Stimulated activated naive B cell treated with anti-CD40 and anti-IgM and Interleukin-4, amounts not matched to agents 10 μg/mL and 1 μg/mL and 100 μg/mL, for 72 hours (primary cell): ENCODE data around the gene TPI1.
A peak's percentile ranks its signal among the peaks of the same experiment; 100 is the strongest.

Source experiments
- ATAC-seq, 2 donors: fragments of 150-1000 bp; cut with Tn5 transposase; replicated peaks; 2 replicates each; pipeline ENCODE4 v1.10.0; 2021; ENCODE audit warnings: moderate library complexity in 1 of 2
- DNase-seq: peaks from one replicate; pipeline ENCODE4 v3.0.0; 2021
- H3K27ac Mint-ChIP-seq: one replicate; pipeline ENCODE4 v1.8.0; 2022; ENCODE audit warnings: mild to moderate bottlenecking, mixed read lengths
- H3K27me3 Mint-ChIP-seq, 2 donors: one replicate each; pipeline ENCODE4 v1.8.0; 2022; ENCODE audit warnings: mixed read lengths in 2 of 2
- H3K36me3 Mint-ChIP-seq, 2 donors: one replicate each; pipeline ENCODE4 v1.8.0; 2022; ENCODE audit warnings: mixed read lengths in 2 of 2, mild to moderate bottlenecking in 1 of 2
- H3K4me1 Mint-ChIP-seq, 2 donors: one replicate each; pipeline ENCODE4 v1.8.0; 2022; ENCODE audit warnings: mixed read lengths in 2 of 2, mild to moderate bottlenecking in 1 of 2
- H3K4me3 Mint-ChIP-seq, 2 donors: one replicate each; pipeline ENCODE4 v1.8.0; 2022; ENCODE audit warnings: mild to moderate bottlenecking in 2 of 2, mixed read lengths in 2 of 2, moderate library complexity in 1 of 2
- H3K9me3 Mint-ChIP-seq, 2 donors: one replicate each; pipeline ENCODE4 v1.8.0; 2022; ENCODE audit warnings: mixed read lengths in 2 of 2, mild to moderate bottlenecking in 1 of 2

TPI1 gene

DNA sequence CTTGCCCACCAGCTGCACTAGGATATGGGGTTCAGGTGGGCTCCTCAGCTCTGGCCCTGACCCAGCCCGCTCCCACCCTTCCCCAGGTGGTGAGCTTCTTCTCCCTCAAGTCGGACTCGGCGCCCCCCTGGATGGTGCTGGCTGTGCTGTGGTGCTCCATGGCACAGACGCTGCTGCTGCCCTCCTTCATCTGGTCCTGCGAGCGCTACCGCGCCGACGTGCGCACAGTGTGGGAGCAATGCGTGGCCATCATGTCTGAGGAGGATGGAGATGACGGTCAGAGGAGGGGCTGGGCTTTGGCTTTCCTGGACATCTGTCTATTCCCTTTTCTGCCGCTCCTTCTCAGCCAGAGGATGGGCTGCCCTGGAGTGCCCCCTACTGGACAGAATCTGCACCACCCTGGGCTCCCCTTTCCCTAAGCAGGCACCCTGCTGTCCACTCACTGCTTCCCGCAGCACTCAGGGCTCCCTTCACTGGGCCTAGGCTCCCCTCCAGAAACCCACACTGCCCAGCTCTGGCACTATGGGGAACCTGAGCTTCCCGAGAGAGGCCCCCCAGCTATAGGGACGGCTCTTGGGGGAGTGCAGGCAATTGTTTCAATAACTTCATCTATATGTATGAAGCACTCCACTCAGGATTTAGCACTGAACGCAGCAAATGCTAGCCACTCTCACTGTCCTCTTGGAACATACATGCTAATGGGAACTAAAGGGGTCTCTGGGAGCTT is 41.8 kb upstream of the TPI1 start:
- ATAC-seq: peak; percentile 81
- H3K9me3 Mint-ChIP-seq: no peaks in the 10 kb centered on the region
- H3K4me1 Mint-ChIP-seq: peaks cover 33 to 46% of the 10 kb centered on the region in 2 donors
- DNase-seq: peak; percentile 66
- H3K27me3 Mint-ChIP-seq: peaks cover 85 to 94% of the 10 kb centered on the region in 2 donors
- H3K36me3 Mint-ChIP-seq: no peaks in the 10 kb centered on the region
- H3K4me3 Mint-ChIP-seq: no peak overlapping the region
- H3K27ac Mint-ChIP-seq: no peak overlapping the region

DNA sequence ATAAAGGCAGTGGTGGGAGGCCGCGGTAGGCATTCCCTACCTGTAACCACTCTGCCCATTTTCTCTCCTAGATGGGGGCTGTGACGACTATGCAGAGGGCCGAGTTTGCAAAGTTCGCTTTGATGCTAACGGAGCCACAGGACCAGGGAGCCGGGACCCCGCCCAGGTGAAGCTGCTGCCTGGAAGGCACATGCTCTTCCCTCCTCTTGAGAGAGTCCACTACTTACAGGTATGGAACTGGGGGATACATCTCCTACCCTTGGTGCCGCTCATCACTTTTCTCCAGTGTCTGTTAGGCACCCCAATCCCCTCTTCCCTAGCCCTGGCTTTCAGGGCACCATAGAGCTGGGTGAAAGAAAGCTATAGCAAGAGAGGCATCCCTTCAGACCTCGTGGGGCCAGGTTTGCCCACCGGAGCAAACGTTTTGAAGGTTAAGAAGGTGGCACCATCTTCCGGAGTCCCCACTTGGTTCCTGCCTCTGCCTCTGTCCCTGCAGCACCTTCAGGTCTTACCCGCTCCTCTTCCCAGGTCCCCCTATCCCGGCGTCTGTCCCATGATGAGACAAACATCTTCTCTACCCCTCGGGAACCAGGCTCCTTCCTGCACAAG is 41.1 kb upstream of the TPI1 start:
- Mint-ChIP-seq H3K36me3 (no peaks in the 10 kb centered on the region), H3K27me3 (peaks cover 85 to 94% of the 10 kb centered on the region in 2 donors), H3K4me3 (no peak overlapping the region), H3K9me3 (no peaks in the 10 kb centered on the region), H3K4me1 (peaks cover 29 to 40% of the 10 kb centered on the region in 2 donors), H3K27ac (peak overlapping the region; percentile 62)
- ATAC-seq: no peak
- no peak for DNase-seq

DNA sequence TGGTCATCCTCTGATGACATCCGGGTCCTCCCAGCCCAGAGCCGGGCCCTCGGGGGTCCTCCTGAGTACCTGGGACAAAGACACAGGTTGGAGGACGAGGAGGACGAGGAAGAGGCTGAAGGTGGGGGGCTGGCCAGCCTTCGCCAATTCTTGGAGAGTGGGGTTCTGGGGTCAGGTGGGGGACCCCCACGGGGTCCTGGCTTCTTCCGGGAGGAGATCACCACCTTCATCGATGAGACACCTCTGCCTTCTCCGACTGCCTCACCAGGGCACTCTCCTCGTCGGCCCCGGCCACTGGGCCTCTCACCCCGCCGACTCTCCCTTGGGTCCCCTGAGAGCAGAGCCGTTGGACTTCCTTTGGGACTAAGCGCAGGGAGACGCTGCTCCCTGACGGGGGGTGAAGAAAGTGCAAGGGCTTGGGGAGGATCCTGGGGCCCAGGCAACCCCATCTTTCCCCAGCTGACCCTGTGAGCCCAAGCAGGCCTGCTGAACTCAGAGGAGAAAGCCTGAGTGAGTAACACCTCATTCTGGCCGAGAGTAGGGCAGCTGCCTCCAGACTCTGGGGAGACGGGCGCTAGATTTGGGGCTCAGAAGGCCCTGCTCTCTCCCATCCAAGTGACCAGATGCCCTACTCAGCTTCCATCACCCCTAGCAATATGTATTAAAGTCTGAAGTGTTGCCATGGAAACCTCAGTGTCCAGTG is 40.4 kb upstream of the TPI1 start:
- peak overlapping the region; percentile 44 to 64 for H3K4me3 Mint-ChIP-seq
- no peak for DNase-seq
- H3K36me3 Mint-ChIP-seq: no peaks in the 10 kb centered on the region
- H3K27me3 Mint-ChIP-seq: peaks cover 88 to 96% of the 10 kb centered on the region in 2 donors
- H3K27ac Mint-ChIP-seq: peak overlapping the region; percentile 62
- no peaks in the 10 kb centered on the region for H3K9me3 Mint-ChIP-seq
- peaks cover 27 to 35% of the 10 kb centered on the region in 2 donors for H3K4me1 Mint-ChIP-seq
- ATAC-seq: no peak

DNA sequence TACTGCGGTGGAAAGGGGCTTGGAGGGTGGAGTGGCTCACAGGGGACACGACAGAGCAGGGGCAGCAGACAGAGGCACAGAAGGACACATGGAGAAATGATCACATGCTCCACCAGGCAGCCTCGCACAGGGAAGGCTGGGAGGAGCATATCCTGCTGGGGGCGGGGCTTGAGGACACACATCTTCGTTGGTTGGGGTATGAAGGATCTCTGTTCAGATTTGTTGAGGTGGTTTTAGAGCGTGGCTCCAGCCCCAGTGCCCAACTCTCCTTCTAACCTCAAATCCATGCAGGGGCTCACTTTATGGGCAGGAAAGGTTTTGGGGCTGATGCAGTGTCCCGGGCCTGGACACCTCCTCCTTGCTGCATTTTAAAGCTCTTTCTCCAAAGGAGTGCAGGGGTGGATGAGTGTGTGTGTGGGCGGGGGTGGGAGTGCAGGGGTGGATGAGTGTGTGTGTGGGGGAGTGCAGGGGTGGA is 39.9 kb upstream of the TPI1 start:
- peaks cover 86 to 94% of the 10 kb centered on the region in 2 donors for H3K27me3 Mint-ChIP-seq
- peak overlapping the region; percentile 44 to 64 for H3K4me3 Mint-ChIP-seq
- no peak for ATAC-seq
- peaks cover 24 to 30% of the 10 kb centered on the region in 2 donors for H3K4me1 Mint-ChIP-seq
- H3K27ac Mint-ChIP-seq: peak overlapping the region; percentile 40
- no peaks in the 10 kb centered on the region for H3K36me3 Mint-ChIP-seq
- no peak for DNase-seq
- H3K9me3 Mint-ChIP-seq: no peaks in the 10 kb centered on the region

DNA sequence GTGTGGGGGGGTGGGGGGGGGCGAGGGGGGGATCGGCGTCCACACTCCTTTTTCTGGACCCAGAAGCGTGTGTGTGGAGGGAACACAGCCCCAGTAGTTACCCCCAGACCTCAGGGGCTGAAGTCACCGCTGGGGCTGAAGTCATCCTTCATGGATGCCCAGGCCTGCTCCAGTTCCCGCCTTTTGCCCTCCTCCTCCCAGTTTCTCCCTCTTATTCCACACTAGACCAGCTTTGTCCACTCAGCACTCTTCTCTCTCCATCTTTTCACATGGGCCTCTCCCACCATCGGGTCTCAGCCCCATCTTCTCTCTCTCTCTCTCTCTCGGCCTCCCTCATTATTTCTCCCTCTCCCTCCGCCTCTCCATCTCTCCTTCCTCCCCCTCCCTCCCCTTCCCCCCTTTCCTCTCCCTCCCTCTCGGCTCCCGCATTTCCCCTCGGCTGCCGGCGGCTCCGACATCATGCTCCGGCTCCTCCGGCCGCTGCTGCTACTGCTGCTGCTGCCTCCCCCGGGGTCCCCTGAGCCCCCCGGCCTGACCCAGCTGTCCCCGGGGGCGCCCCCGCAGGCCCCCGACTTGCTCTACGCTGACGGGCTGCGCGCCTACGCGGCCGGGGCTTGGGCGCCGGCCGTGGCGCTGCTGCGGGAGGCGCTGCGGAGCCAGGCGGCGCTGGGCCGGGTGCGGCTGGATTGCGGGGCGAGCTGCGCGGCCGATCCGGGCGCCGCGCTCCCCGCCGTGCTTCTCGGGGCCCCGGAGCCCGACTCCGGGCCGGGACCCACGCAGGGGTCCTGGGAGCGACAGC is 39.1 kb upstream of the TPI1 start, which contains the start of gene P3H3:
TSS of gene P3H3 (plus strand) at position 426 of the 799 bp plus-strand sequence. CDS start at position 460, 34 bp downstream.
- peaks cover 79 to 88% of the 10 kb centered on the region in 2 donors for H3K27me3 Mint-ChIP-seq
- H3K27ac Mint-ChIP-seq: peak within 1 kb of the TSS; percentile 76
- H3K4me3 Mint-ChIP-seq: peak within 1 kb of the TSS; percentile 78 to 85
- DNase-seq (no peak), ATAC-seq (peak; percentile 9 to 23)
- H3K36me3 Mint-ChIP-seq: no peaks in the 10 kb centered on the region
- H3K4me1 Mint-ChIP-seq: peaks cover 21 to 30% of the 10 kb centered on the region in 2 donors
- H3K9me3 Mint-ChIP-seq: no peaks in the 10 kb centered on the region

DNA sequence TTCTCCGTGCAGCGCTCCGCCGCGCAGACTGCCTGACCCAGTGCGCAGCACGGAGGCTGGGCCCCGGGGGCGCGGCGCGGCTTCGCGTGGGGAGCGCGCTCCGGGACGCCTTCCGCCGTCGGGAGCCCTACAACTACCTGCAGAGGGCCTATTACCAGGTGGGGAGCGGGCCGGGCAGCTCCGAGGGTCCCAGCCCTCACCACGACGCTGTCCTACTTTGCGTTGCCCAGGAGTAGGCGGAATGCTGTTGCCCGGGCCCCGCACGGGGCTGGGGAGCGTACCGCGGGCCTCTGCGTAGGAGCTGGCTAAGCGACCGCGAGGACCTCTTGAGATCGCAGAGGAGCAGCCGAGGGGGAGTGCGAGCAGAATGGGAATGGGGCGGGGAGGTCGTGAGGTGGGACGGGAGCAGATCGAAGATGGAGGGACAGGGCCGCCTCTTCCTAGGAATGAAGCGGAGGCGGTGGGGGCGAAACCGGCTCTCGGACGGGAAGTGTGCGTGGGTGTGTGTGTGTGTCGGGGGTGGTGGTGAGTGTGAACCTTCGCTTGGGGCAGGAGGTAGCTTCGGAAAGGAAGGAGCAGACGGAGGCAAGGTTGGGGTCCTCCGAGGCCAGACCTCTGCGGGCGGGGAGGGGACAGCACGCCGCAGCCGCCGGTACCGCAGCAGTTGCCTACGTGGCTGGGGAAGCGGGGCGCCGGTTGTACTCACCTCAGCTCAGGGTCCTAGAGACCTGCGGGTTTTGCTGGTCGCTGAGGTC is 38.4 kb upstream of the TPI1 start:
- H3K36me3 Mint-ChIP-seq: no peaks in the 10 kb centered on the region

DNA sequence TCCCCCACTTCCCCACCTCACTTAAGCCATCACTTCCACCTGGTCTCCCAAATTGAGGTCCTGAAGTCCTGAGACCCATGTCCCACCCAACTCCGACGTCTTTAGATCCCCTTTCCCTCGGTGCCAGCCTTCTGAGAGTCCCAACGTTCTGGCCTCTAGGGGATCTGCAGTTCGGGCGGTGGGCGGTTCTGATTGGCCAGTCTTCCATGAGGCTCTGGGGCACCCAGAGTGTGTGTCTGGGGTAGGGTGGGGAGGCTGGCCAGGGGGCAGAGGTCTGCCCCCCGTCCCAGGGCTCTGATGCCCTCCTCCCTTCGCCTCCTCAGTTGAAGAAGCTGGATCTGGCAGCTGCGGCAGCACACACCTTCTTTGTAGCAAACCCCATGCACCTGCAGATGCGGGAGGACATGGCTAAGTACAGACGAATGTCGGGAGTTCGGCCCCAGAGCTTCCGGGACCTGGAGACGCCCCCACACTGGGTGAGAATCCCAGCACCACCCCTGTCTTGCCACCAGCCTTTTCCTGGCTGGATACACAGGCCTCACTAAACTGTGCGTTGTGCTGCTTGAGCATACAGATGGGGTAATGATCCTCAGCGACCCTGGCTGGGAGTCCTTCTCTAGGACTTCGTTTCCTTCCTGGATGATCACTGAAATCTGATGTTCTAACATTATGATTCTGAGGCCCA is 37.7 kb upstream of the TPI1 start:
- H3K4me3 Mint-ChIP-seq: peak overlapping the region; percentile 78 to 85
- H3K27ac Mint-ChIP-seq: peak overlapping the region; percentile 76
- H3K4me1 Mint-ChIP-seq: peaks cover 21 to 30% of the 10 kb centered on the region in 2 donors
- H3K9me3 Mint-ChIP-seq: no peaks in the 10 kb centered on the region
- no peak for DNase-seq
- ATAC-seq: no peak
- H3K36me3 Mint-ChIP-seq: no peaks in the 10 kb centered on the region
- peaks cover 71 to 85% of the 10 kb centered on the region in 2 donors for H3K27me3 Mint-ChIP-seq

More for the DNA sequence above, 38.4 kb upstream of the TPI1 start:
- Mint-ChIP-seq H3K9me3 (no peaks in the 10 kb centered on the region), H3K4me1 (peaks cover 21 to 30% of the 10 kb centered on the region in 2 donors), H3K27me3 (peaks cover 74 to 90% of the 10 kb centered on the region in 2 donors), H3K4me3 (peak overlapping the region; percentile 78 to 85), H3K27ac (peak overlapping the region; percentile 76)
- no peak for DNase-seq
- ATAC-seq: peak; percentile 43 to 59

GRCh38 chr12:6830286-6830890 is 36.9 kb upstream of the TPI1 start:
- Mint-ChIP-seq H3K27me3 (peaks cover 64 to 83% of the 10 kb centered on the region in 2 donors), H3K4me3 (no peak overlapping the region), H3K4me1 (peaks cover 19 to 28% of the 10 kb centered on the region in 2 donors), H3K9me3 (no peaks in the 10 kb centered on the region), H3K27ac (no peak overlapping the region), H3K36me3 (no peaks in the 10 kb centered on the region)
- no peak for ATAC-seq
- no peak for DNase-seq

GRCh38 chr12:6830999-6831398 is 36.3 kb upstream of the TPI1 start:
- peaks cover 20 to 25% of the 10 kb centered on the region in 2 donors for H3K4me1 Mint-ChIP-seq
- no peak overlapping the region for H3K4me3 Mint-ChIP-seq
- DNase-seq: no peak
- no peaks in the 10 kb centered on the region for H3K36me3 Mint-ChIP-seq
- no peak overlapping the region for H3K27ac Mint-ChIP-seq
- ATAC-seq: no peak
- H3K9me3 Mint-ChIP-seq: no peaks in the 10 kb centered on the region
- H3K27me3 Mint-ChIP-seq: peaks cover 59 to 77% of the 10 kb centered on the region in 2 donors

DNA sequence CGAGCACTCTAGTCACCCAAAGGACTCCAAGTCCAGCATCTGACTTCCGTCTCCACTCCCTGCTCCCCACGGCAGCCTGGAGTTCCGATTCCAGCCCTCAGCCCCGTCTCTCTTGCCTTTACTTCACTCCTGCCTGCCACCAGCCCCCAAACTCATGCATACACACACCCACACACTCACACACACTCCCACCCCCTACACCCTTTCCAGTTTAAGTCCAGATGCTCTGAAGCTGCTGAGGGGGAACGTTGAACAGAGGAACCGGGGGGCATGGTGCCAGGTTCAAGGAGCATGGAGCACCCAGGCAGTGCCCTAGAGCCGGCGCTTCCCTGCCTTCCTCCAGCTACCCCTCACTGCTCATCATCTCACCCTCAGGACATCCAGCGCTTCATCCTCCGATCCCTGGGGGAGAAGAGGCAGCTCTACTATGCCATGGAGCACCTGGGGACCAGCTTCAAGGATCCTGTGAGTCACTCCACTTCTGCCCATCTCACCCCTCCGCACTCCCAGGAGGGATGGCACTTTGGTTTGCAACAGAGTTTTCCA is 35.8 kb upstream of the TPI1 start:
- peaks cover 54 to 71% of the 10 kb centered on the region in 2 donors for H3K27me3 Mint-ChIP-seq
- ATAC-seq (no peak), DNase-seq (no peak)
- H3K27ac Mint-ChIP-seq: no peak overlapping the region
- peaks cover 20 to 25% of the 10 kb centered on the region in 2 donors for H3K4me1 Mint-ChIP-seq
- no peaks in the 10 kb centered on the region for H3K36me3 Mint-ChIP-seq
- H3K9me3 Mint-ChIP-seq: no peaks in the 10 kb centered on the region
- H3K4me3 Mint-ChIP-seq: no peak overlapping the region

DNA sequence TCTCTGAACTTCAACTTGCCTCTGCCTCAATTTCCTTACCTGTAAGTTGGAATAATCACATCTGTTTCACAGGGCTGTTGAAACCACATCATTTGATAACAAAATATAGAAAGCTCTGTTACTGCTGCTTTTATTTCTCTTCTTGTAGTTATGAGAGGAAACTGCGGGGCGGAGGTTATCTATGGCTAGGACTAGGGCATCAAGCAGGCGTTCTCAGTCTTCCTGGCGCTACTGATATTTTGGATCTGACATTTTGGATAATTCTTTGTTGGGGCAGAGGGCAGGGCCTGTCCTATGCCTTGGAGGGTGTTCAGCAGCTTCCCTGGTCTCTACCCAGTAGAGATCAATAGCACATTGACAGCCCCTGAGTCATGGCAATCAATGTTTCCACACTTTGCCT is 35.2 kb upstream of the TPI1 start:
- H3K27me3 Mint-ChIP-seq: peaks cover 48 to 65% of the 10 kb centered on the region in 2 donors
- DNase-seq (no peak), ATAC-seq (no peak)
- no peaks in the 10 kb centered on the region for H3K36me3 Mint-ChIP-seq
- H3K4me1 Mint-ChIP-seq: peaks cover 20 to 23% of the 10 kb centered on the region in 2 donors
- no peak overlapping the region for H3K4me3 Mint-ChIP-seq
- H3K9me3 Mint-ChIP-seq: no peaks in the 10 kb centered on the region
- H3K27ac Mint-ChIP-seq: no peak overlapping the region

DNA sequence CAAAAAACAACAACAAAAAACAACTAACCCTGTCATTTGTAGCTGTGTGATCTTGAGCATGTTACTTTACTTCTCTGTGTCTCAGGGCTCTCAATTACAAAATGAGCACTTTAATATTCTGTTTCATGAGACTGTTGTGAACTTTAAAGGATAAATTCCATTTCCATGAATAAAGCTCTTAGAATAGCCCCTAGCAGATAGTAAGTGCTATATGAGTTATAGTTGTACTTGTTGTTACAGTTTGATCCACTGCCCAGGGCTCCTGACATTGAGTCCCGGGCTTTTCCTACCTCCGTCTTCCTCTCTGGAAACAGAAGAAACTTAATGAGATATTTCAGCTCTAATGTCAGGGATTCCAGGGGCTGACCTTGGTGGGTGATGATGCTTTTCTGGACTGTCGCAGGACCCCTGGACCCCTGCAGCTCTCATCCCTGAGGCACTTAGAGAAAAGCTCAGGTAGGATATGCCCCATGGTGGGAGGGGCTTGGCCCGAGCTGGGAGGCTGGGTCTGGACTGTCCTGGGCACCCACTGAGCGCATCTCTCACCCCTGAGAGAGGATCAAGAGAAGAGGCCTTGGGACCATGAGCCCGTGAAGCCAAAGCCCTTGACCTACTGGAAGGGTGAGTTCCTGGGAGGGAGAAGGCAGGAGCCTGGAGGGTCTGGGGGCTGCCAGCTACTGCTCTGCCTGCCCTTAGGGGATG is 34.0 kb upstream of the TPI1 start:
- Mint-ChIP-seq H3K4me3 (no peak overlapping the region), H3K27ac (no peak overlapping the region), H3K4me1 (peaks cover 11 to 12% of the 10 kb centered on the region in 2 donors), H3K27me3 (peaks cover 37 to 53% of the 10 kb centered on the region in 2 donors), H3K9me3 (no peaks in the 10 kb centered on the region), H3K36me3 (no peaks in the 10 kb centered on the region)
- ATAC-seq (no peak), DNase-seq (no peak)
